UCSD-AML1 (cell line): ENCODE data around the gene CA7.

Experiments
- DNase-seq: peaks from one replicate; lab custom pipeline; 2025; ENCODE audit not compliant: unreplicated experiment; lab: John Stamatoyannopoulos, UW

The CA7 gene

DNA sequence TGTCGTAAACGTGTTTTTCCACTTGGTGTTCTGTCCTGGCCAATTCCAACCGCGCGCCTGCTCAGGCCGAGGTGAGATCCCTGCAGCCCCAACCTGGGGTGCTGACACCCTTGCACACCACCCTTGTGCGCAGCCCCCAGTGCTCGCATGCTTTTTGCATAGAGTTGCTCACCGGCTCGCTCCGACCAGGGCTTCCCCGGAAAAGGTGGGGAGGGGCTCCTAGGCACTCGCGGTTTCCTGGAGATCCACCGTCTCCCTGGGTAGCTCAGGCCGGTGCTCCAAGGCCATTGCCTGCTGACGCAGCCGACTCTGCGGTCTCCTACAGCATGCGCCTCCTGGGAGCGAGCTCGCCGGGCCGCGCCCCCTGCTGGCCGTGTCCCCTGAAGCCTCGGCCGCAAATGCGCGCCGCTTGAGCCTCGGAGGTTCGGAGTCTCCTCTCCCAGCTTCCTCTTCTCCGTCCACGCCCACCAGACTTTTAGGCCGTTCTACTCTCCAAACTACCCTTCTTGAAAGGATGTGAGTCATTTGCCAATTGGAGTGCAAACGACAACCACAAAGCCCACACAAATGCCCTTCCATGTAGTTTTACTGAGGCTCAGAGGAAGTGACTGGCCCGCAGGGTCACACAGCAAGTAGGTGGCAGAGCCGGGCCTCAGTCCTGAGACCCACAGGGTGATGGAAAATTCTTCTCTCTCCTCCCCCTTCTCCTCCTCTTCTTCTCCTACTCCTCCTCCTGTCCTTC, 28.9 kb downstream of the CA7 start:
- peak; percentile 99 for DNase-seq

DNA sequence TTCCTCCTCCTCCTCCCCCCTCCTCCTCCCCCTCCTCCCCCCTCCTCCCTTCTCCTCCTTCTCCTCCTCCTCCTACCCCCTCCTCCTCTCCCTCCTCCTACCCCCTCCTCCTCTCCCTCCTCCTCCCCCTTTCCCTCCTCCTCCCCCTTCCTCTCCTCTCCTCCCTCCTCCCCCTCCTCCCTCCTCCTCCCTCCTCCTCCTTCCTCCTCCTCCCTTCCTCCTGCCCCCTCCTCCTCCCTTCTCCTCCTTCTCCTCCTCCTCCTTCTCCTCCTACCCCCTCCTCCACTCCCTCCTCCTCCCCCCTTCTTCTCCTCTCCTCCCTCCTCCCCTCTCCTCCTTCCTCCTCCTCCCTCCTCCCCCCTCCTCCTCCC, 29.5 kb downstream of the CA7 start:
- no peak for DNase-seq

DNA sequence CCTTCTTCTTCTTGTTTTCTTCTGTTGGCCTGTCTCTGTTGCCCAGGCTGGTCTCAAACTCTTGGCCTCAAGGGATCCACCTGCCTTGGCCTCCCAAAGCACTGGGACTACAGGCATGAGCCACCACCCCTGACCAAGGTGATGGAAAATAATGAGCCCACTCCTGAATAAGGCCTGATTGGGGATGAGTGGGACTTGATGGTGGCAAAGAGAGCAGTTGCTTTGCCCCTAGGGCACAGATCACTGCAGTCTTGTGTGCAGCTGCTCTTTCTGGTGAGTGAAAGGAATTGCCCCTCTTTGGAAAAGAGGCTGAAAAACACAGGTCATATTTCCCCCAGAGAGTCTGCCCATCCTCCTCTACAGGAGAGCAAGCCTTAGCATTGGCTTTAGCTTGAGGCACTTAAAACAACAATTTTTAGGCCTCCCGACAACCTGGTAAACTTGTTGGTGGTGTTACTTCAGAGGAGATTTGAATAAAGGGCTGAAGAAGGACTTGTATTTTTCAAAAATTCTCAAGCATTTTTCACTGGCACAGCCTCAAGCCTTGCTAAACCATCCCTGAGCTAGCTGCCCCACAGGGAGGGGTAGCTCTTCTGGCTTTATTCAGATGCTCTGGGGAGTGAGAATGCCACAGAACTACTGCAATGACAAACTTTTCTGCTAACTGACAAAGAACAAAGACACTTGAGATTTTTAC, 30.0 kb downstream of the CA7 start:
- DNase-seq: peak; percentile 49

GRCh38 chr16:66878067-66878466, 33.9 kb downstream of the CA7 start:
- DNase-seq: peak; percentile 39

- peak; percentile 93 for DNase-seq
Measured at GRCh38 chr16:66880288-66881013, 36.2 kb downstream of the CA7 start, which contains the start of gene PDP2. Gene PDP2 (plus strand): TSS chr16:66880515. CDS start chr16:66884285, 3,770 bp downstream.

DNA sequence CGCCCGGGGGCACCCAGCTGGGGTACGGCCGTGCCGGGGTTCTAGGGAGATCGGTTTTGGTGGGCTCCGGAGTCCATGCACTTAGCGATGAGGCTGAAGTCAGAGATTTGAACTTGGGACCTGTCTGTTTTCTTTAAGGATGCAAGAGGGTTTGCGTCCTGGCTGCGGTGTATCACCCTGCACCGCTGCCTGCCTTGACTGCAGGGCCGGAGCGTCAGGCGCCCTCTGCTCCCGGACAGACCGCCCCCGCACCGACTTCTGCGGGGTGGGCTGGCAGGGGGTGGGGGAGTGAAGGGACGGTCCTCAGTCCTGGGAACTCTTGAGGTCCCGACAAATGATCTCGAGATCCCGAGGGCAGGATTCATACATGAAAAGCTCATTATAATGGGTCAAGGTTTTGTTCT, 36.8 kb downstream of the CA7 start:
- peak; percentile 52 for DNase-seq

DNA sequence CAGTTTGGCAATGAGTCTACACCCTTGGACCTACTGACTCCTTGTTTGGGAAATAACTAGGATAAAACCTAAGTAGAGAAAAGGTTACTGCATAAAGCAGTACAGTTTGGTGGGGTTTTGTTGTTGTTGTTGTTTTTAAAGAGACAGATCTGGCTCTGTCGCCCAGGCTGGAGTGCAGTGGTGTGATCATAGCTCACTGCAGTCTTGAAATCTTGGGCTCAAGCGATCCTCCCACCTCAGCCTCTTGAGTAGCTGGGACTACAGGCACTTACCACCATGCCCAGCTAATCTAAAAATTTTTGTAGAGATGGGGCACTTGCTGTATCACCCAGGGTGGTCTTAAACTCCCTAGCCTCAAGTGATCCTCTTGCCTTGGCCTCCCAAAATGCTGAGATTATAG, 37.3 kb downstream of the CA7 start:
- no peak for DNase-seq

DNA sequence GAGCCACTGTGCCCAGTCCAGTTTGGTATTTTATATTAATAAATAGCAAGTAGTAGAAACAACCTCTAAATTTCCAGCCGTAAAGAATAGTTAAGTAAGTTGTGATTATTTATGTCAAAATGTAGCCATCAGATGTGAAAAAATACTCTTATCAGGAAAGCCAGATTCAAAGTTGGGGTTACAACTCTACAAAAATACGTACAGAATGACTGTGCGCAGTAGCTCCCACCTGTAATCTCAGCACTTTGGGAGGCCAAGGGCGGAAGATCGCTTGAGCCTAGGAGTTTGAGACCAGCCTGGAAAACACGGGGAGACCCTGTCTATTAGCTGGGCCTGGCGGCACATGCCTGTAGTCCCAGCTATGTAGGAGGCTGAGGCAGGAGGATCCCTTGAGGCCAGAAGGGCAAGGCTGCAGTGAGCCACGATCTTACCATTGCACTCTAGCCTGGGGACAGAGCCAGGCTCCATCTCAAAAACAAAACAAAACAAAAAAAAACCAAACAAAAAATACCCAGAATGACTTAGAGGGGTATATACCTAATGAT, 37.8 kb downstream of the CA7 start:
- no peak for DNase-seq

GRCh38 chr16:66882702-66883101, 38.5 kb downstream of the CA7 start:
- DNase-seq: no peak

DNA sequence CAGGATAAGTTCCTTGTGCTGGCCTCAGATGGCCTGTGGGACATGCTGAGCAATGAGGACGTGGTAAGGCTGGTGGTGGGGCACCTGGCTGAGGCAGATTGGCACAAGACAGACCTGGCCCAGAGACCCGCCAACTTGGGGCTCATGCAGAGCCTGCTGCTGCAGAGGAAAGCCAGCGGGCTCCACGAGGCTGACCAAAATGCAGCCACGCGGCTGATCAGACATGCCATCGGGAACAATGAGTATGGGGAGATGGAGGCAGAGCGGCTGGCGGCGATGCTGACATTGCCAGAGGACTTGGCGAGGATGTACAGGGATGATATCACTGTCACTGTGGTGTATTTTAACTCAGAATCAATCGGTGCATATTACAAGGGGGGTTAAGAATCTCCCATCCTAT, 41.3 kb downstream of the CA7 start:
- no peak for DNase-seq

DNA sequence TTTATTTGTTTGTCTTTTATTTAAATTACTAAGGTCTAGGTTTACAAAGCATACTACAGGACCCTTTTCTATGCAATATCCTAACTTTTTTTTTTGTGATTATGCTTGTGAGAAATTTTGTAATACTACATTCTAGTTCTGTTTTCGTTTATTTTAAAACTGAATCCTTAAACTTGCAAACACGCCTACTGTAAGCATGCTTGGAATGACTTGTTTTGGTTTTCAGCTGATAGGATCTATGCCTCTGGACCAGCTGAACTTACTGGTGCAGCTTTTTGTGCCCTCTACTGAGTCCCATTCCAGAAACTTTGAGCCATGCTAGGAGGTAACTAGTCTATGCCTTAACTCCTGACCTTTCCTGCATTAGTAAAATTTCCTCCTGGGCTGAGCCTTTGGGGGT, 42.1 kb downstream of the CA7 start:
- no peak for DNase-seq

- DNase-seq: no peak
Measured at GRCh38 chr16:66886914-66887313, 42.7 kb downstream of the CA7 start.

DNA sequence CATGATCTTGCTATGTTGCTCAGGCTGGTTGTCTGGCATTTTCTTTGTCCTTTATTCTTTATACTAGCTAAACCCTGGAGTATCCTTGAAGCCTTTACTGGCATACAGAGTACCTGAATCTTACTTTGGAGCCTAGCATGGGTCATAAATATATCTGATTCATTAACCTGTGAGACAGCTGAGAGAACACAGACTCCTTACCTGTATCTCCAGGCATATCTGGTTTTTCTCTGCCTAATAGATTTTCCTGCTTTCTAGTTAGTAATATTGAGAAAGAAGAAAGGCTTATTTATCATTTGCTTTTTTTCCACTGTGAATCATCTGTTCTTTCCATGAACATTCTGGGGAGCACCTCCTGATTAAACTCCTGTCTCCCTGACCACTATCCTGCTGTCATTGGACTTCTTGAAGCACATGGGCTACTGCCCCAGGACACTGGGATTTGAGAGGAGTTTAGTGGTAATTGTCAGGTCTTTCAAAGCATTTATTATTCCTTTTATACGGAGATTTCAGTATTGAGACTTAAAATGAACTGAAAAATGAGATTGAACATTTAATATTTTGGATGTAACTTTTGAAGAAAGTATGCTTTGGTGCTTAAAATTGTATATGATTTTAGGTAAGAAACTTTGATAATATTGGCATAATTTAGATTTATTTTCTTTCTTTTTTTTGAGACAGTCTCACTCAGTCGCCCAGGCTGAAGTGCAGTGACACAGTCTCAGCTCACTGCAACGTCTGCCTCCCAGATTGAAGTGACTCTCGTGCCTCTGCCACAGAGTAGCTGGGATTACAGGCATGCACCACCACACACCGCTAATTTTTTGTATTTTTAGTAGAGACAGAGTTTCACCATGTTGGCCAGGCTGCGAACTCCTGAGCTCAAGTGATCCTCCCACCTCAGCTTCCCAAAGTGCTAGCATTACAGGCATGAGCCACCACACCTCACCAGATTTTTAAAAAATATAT, 44.7 kb downstream of the CA7 start:
- DNase-seq: no peak

- DNase-seq: no peak
Measured at GRCh38 chr16:66889622-66890021, 45.4 kb downstream of the CA7 start.

DNA sequence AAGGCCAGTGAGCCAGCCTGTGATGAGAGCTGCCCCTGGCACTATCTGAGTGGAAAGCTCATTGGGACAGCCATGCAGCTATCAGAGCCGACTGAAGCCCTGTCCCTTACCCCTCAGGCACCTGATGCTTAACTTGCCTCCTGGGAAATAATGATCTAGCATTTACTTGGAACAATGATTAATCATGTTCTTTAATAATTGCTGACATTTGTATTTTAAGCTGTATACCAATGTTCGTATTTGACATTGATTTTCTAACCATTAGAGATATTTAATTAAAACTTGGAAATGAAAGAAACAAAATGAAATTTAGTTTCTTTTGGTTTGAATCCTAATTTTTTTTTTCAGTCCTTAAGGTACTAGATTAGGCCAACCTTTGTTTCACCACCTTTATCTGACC, 46.6 kb downstream of the CA7 start:
- no peak for DNase-seq

- no peak for DNase-seq
Measured at GRCh38 chr16:66891360-66891759, 47.1 kb downstream of the CA7 start.

DNA sequence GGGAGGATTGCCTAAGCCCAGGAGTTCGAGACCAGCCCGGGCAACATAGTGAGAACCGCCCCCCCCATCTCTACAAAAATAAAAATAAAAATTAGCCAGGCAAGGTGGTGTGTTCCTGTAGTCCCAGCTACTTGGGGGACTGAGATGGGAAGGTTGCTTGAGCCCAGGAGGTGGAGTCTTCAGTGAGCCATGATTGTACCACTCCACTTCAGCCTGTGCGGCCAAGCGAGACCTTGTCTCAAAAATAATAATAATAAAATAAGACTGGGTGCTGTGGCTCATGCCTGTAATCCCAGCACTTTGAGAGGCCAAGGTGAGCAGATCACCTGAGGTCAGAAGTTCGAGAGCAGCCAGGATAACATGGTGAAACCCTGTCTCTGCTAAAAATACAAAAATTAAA, 47.6 kb downstream of the CA7 start:
- no peak for DNase-seq

GRCh38 chr16:66894055-66894454, 49.8 kb downstream of the CA7 start:
- no peak for DNase-seq

DNA sequence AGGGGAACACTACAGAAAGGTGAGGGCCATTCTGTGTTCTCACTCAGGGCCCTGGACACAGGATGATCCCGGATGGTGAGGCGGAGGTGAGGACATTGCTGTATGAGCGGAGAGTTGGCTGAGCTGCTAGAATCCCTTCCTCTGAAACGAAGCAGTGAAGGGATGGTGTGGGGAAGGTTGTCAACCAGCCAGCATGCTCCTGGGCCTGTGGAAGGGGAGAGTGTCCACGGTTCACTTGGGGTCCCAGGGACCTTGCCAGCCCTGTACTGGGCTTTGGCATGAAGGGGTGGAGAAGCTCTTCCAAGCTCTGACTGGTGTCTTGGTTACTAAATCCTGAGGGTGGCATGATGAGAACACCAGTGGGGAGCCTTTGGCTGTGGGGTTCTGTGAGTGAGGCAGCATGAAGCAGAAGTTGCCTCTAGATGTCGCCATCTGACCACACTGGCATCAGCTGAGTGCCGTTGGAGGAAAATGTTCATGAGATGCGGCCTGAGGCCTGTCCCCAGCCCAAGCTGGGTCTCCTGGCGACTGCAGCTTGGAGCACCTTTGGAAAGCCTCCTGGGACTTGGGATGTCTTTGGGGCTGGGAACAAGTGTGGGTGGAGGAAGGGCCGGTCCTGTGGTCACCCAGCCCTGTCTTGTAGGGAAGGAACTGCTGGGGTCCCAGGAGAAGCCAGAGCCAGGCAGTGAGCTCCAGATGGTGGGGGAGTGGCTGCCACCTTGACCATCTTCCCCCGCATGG, 50.9 kb downstream of the CA7 start:
- DNase-seq: peak; percentile 64

DNA sequence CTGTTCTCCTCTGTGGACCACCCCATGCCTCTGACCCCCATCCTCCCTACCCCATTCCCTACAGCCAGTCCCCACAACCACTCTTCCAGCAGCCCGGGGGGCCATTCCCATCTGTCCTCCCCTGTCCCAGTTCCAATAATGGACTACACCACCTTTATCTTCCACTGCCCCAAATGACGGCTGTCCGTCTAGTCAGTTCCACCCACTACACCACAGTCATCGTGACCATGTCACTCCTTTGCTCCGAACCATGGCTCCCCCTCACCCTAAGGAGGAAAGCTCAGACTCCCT, 51.4 kb downstream of the CA7 start:
- no peak for DNase-seq
